Neural progenitor cell (in vitro differentiated cells): ENCODE measurements around the gene BPIFB4.

Experiments used
- EZH2 ChIP-seq: fragments of 200-600 bp; sonication (generic); IDR thresholded peaks from 2 replicates; pipeline ENCODE4 v1.6.1; 2017; ENCODE audit warnings: antibody characterized with exemption, mild to moderate bottlenecking, moderate library complexity
- TF ChIP-seq, protein P1 (sequence below): fragments of 200-600 bp; sonication (generic); IDR thresholded peaks from 2 replicates; pipeline ENCODE4 v1.5.1; 2017; ENCODE audit warnings: antibody characterized with exemption, mild to moderate bottlenecking

- TF ChIP-seq, protein P1, sequence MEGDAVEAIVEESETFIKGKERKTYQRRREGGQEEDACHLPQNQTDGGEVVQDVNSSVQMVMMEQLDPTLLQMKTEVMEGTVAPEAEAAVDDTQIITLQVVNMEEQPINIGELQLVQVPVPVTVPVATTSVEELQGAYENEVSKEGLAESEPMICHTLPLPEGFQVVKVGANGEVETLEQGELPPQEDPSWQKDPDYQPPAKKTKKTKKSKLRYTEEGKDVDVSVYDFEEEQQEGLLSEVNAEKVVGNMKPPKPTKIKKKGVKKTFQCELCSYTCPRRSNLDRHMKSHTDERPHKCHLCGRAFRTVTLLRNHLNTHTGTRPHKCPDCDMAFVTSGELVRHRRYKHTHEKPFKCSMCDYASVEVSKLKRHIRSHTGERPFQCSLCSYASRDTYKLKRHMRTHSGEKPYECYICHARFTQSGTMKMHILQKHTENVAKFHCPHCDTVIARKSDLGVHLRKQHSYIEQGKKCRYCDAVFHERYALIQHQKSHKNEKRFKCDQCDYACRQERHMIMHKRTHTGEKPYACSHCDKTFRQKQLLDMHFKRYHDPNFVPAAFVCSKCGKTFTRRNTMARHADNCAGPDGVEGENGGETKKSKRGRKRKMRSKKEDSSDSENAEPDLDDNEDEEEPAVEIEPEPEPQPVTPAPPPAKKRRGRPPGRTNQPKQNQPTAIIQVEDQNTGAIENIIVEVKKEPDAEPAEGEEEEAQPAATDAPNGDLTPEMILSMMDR: no peak
- TF ChIP-seq EZH2: no peak
Observed at GRCh38 chr20:33108661-33109060, 29.2 kb downstream of the BPIFB4 start.
